Measurements from ENCODE around the gene GRK1.

Gene GRK1

GRCh38 chr13:113632706-113633484 lies 34.1 kb upstream of the GRK1 start:
- no peak for DNase-seq (ENCODE audit: low read depth in 2 of 2)

GRCh38 chr13:113633485-113633873 lies 33.5 kb upstream of the GRK1 start:
- no peak for DNase-seq (ENCODE audit: low read depth in 2 of 2)

- DNase-seq (ENCODE audit: low read depth in 2 of 2): no peak
Measured at GRCh38 chr13:113634279-113635047, 32.6 kb upstream of the GRK1 start.

- no peak for DNase-seq (ENCODE audit: low read depth in 2 of 2)
Measured at GRCh38 chr13:113635048-113635420, 32.0 kb upstream of the GRK1 start.

- DNase-seq (ENCODE audit: low read depth in 2 of 2): no peak
Measured at GRCh38 chr13:113635709-113636108, 31.3 kb upstream of the GRK1 start.

- no peak for DNase-seq (ENCODE audit: low read depth in 2 of 2)
Measured at GRCh38 chr13:113636266-113636963, 30.6 kb upstream of the GRK1 start.

- no peak for DNase-seq (ENCODE audit: low read depth in 2 of 2)
Measured at GRCh38 chr13:113637262-113638160, 29.5 kb upstream of the GRK1 start.

GRCh38 chr13:113638173-113638746 lies 28.8 kb upstream of the GRK1 start:
- no peak for DNase-seq (ENCODE audit: low read depth in 2 of 2)

- DNase-seq (ENCODE audit: low read depth in 2 of 2): no peak
Measured at GRCh38 chr13:113638806-113639205, 28.2 kb upstream of the GRK1 start.

- DNase-seq (ENCODE audit: low read depth in 2 of 2): no peak
Measured at GRCh38 chr13:113639616-113640262, 27.3 kb upstream of the GRK1 start.

- DNase-seq (ENCODE audit: low read depth in 2 of 2): no peak
Measured at GRCh38 chr13:113641426-113641825, 25.6 kb upstream of the GRK1 start.

GRCh38 chr13:113642563-113642962 lies 24.5 kb upstream of the GRK1 start:
- DNase-seq (ENCODE audit: low read depth in 2 of 2): no peak

- no peak for DNase-seq (ENCODE audit: low read depth in 2 of 2)
Measured at GRCh38 chr13:113643593-113643992, 23.4 kb upstream of the GRK1 start.

- no peak for DNase-seq (ENCODE audit: low read depth in 2 of 2)
Measured at GRCh38 chr13:113644800-113645199, 22.2 kb upstream of the GRK1 start.

GRCh38 chr13:113645329-113645728 lies 21.7 kb upstream of the GRK1 start:
- no peak for DNase-seq (ENCODE audit: low read depth in 2 of 2)

GRCh38 chr13:113646376-113646775 lies 20.6 kb upstream of the GRK1 start:
- no peak for DNase-seq (ENCODE audit: low read depth in 2 of 2)

GRCh38 chr13:113646921-113647340 lies 20.1 kb upstream of the GRK1 start:
- no peak for DNase-seq (ENCODE audit: low read depth in 2 of 2)

- DNase-seq (ENCODE audit: low read depth in 2 of 2): no peak
Measured at GRCh38 chr13:113647351-113648215, 19.4 kb upstream of the GRK1 start.

GRCh38 chr13:113648216-113648610 lies 18.8 kb upstream of the GRK1 start:
- DNase-seq (ENCODE audit: low read depth in 2 of 2): no peak

GRCh38 chr13:113649212-113649611 lies 17.8 kb upstream of the GRK1 start:
- no peak for DNase-seq (ENCODE audit: low read depth in 2 of 2)

All from activated CD4-positive, alpha-beta T cell treated with anti-CD3 and anti-CD28 coated beads for 24 hours (primary cell).